Testis (tissue), 5 donors: ENCODE data around the gene HSP90AB1. TPM values are rescaled to one million over a fixed set of nuclear protein-coding genes. Genes with fewer than 3 reads are reported as not detected.

Source experiments
- DNase-seq: peaks from one replicate; pipeline ENCODE4 v3.0.0-alpha.2; 2019
- H3K27ac ChIP-seq, 2 donors: fragments of 200-600 bp; sonication (generic); one replicate each; pipeline ENCODE4 v1.5.1; 2019
- H3K27me3 ChIP-seq: fragments of 200-600 bp; sonication (generic); one replicate; pipeline ENCODE4 v1.5.1; 2019
- H3K36me3 ChIP-seq: fragments of 200-600 bp; sonication (generic); one replicate; pipeline ENCODE4 v1.5.1; 2017; ENCODE audit warnings: low read depth; ENCODE audit errors: missing control alignments
- H3K4me1 ChIP-seq: fragments of 200-600 bp; sonication (generic); one replicate; pipeline ENCODE4 v1.5.1; 2019
- H3K4me3 ChIP-seq, 2 donors: fragments of 200-600 bp; sonication (generic); one replicate each; pipeline ENCODE4 v1.5.1; 2017 to 2019
- H3K9me3 ChIP-seq: fragments of 200-600 bp; sonication (generic); one replicate; pipeline ENCODE4 v1.5.1; 2017
- POLR2A ChIP-seq: fragments of 450-650 bp; IDR thresholded peaks from one replicate; pipeline ENCODE4 v1.6.1; 2017; ENCODE audit warnings: antibody characterized with exemption, mild to moderate bottlenecking, moderate library complexity
- WGBS, 2 donors: methylation state at CpG; one replicate each; pipeline ENCODE4 v1.1.5; 2018; 5-methylcytosine and 5-hydroxymethylcytosine counted together
- intact Hi-C: fragments of 100-400 bp; cut with DNase I; formaldehyde crosslinking; loops from one replicate; pipeline ENCODE4 v1.15.1; 2023; ENCODE audit warnings: low total_unique reads
- long read RNA-seq, 2 donors: transcript quantifications; one replicate each; lab custom pipeline, GENCODE V29; 2026
- polyA plus RNA-seq: library from polyadenylated mRNA; stranded (reverse); fragments of 350-450 nt; fragmentation: Illumina TruSeq; extraction: RNeasy Lipid Tissue Mini Kit (QIAGEN cat#74804); gene quantifications from one replicate; pipeline ENCODE4 v1.2.3, GENCODE V29; 2014; ENCODE audit warnings: low read depth, low replicate concordance; ENCODE audit not compliant: insufficient read depth
- total RNA-seq, 2 donors: library from RNA; depleted of rRNA; stranded (reverse); fragments of >200 nt; gene quantifications; one replicate each; pipeline ENCODE4 v1.2.3, GENCODE V29; 2016
- TF ChIP-seq, protein P1 (sequence below), 3 experiments: fragments of 450-650 bp in 2 of 3; fragments of 200-600 bp in 1 of 3; sonication (generic) in 1 of 3; IDR thresholded peaks; one replicate each; pipeline ENCODE4 v1.5.1; 2016 to 2019; ENCODE audit warnings: antibody characterized with exemption in 3 of 3, mild to moderate bottlenecking in 2 of 3, moderate library complexity in 1 of 3

HSP90AB1 gene
- total RNA-seq (100 to 1,000 TPM; 480 to 610 TPM), polyA plus RNA-seq (602 TPM)
- long read RNA-seq, donor 1, transcript HSP90AB1-203 (12 exons, 2,572 nt): major isoform, 268 of 903 reads
- long read RNA-seq, donor 1, partial matches to known transcripts: 613 of 903 reads
- long read RNA-seq, donor 1, other reads (novel, unspliced or antisense): 16 of 903 reads
- long read RNA-seq, donor 2, transcript HSP90AB1-203 (12 exons, 2,572 nt): major isoform, 99 of 811 reads
- long read RNA-seq, donor 2, partial matches to known transcripts: 711 of 811 reads
- long read RNA-seq, donor 2, other reads (novel, unspliced or antisense): 0 of 811 reads

DNA sequence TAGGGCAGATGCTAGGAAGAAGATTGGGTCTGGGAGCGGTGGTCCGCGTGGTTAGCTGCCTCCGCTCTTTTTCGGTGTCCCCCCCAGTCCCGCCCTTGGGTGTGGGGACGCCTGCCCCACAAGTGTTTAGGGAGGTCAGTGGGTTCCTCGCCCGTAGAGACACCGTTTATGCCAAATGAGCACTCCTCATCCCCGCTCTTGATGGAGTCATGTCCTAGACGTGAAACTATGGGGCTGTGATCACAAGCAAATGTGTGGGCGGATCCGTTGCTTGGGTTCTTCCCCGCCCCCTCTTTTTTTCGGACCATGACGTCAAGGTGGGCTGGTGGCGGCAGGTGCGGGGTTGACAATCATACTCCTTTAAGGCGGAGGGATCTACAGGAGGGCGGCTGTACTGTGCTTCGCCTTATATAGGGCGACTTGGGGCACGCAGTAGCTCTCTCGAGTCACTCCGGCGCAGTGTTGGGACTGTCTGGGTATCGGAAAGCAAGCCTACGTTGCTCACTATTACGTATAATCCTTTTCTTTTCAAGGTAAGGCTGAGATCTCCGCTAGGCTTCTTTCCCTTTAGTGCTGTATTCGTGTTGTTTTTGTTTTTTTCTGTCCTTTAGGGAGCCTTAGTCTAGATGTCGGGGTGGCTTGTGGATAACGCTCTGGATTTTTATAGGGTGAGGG, at the start of gene HSP90AB1:
HSP90AB1 (plus strand) TSS at position 439 of the 675 bp plus-strand sequence. CDS start 1,529 bp downstream, outside the sequence.
- 0 to 1% methylated on average over 32 to 33 of the region's 34 CpGs for WGBS, 2 donors
- DNase-seq: peak; percentile 98
- Histone ChIP-seq H3K27me3 (no peaks in the 10 kb centered on the region), H3K27ac (peak within 1 kb of the TSS; percentile 100), H3K9me3 (no peaks in the 10 kb centered on the region), H3K4me3 (peak within 1 kb of the TSS; percentile 100), H3K4me1 (peaks cover 9% of the 10 kb centered on the region), H3K36me3 (no peaks in the 10 kb centered on the region)
- intact Hi-C loops: no loop called here
- TF ChIP-seq, protein P1, sequence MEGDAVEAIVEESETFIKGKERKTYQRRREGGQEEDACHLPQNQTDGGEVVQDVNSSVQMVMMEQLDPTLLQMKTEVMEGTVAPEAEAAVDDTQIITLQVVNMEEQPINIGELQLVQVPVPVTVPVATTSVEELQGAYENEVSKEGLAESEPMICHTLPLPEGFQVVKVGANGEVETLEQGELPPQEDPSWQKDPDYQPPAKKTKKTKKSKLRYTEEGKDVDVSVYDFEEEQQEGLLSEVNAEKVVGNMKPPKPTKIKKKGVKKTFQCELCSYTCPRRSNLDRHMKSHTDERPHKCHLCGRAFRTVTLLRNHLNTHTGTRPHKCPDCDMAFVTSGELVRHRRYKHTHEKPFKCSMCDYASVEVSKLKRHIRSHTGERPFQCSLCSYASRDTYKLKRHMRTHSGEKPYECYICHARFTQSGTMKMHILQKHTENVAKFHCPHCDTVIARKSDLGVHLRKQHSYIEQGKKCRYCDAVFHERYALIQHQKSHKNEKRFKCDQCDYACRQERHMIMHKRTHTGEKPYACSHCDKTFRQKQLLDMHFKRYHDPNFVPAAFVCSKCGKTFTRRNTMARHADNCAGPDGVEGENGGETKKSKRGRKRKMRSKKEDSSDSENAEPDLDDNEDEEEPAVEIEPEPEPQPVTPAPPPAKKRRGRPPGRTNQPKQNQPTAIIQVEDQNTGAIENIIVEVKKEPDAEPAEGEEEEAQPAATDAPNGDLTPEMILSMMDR (IDR thresholded peaks at IDR 0.05): peak in 2 of 3 experiments; percentile 16 to 27
- TF ChIP-seq POLR2A: peak; percentile 75

DNA sequence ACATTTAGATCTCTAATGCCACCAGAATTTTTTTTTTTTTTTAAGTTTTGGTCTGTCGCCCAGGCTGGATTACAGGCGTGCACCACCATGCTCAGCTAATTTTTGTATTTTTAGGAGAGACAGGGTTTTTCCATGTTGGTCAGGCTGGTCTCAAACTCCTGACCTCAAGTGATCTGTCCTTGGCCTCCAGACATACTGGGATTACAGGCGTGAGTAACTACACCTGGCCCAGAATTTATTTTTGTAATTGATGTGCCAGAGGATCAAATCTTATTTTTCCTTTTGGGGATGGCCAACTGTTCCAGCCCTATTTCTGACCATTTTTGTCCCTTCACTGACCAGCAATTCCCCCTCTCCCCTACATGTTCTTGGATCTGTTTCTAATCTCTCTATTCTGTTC, 48.2 kb upstream of the HSP90AB1 start:
- H3K36me3 ChIP-seq: no peaks in the 10 kb centered on the region
- no peak for DNase-seq
- no peak for TF ChIP-seq POLR2A
- TF ChIP-seq, protein P1 (IDR thresholded peaks at IDR 0.05): no peak
- no peaks in the 10 kb centered on the region for H3K27me3 ChIP-seq
- intact Hi-C loops: no loop called here
- H3K9me3 ChIP-seq: no peaks in the 10 kb centered on the region
- no peak overlapping the region for H3K4me3 ChIP-seq
- 78 to 82% methylated on average over 3 of the region's 3 CpGs for WGBS, 2 donors
- no peak overlapping the region for H3K27ac ChIP-seq
- H3K4me1 ChIP-seq: peaks cover 11% of the 10 kb centered on the region

DNA sequence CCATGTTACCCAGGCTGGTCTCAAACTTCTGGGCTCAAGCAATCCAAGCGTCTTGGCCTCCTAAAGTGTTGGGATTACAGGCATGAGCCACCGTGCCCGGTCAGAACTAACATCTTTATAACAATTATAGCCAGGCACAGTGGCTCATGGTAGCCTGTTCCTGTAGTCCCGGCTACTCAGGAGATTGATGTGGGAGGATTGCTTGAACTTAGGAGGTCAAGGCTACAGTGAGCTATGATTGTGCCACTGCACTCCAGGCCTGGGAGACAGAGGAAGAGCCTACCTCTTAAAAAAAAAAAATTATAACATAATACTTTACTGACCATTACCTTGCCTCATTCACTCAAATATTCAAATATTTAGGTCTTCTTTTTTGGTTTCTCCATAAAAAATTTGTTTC, 47.0 kb upstream of the HSP90AB1 start:
- no peaks in the 10 kb centered on the region for H3K36me3 ChIP-seq

DNA sequence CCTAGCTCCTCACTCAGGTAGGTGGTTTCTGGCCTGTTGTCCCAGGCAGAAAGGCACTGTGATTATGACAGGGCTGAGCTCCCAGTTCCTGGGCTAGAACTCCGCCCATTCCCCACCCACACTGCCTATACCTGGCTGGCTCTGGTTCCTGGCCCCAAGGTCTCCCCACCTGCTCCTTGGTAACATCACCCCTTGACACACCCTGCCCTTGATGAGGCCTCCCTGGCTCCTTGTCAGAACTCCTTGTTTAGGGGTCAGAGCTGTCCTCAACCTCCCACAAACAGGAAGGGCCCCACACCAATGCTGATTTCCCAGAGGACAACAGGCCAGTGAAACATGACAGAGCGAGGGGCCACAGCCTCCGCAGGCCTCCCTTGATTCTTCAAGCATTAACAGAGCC, 45.7 kb upstream of the HSP90AB1 start:
- TF ChIP-seq, protein P1 (IDR thresholded peaks at IDR 0.05): no peak
- no peak for TF ChIP-seq POLR2A
- no peaks in the 10 kb centered on the region for H3K27me3 ChIP-seq
- H3K9me3 ChIP-seq: no peaks in the 10 kb centered on the region
- WGBS, 2 donors: 70 to 100% methylated on average over 2 to 3 of the region's 3 CpGs
- H3K27ac ChIP-seq: no peak overlapping the region
- intact Hi-C loops: no loop called here
- no peaks in the 10 kb centered on the region for H3K36me3 ChIP-seq
- no peak overlapping the region for H3K4me3 ChIP-seq
- no peak for DNase-seq
- H3K4me1 ChIP-seq: peaks cover 11% of the 10 kb centered on the region

More for the DNA sequence above, 47.0 kb upstream of the HSP90AB1 start:
- Histone ChIP-seq H3K4me3 (no peak overlapping the region), H3K9me3 (no peaks in the 10 kb centered on the region), H3K27me3 (no peaks in the 10 kb centered on the region), H3K4me1 (peaks cover 11% of the 10 kb centered on the region), H3K27ac (no peak overlapping the region)
- TF ChIP-seq, protein P1 (IDR thresholded peaks at IDR 0.05): no peak
- no peak for TF ChIP-seq POLR2A
- WGBS, 2 donors: 65 to 79% methylated on average over 4 of the region's 4 CpGs
- intact Hi-C loops: no loop called here
- DNase-seq: no peak
